Sigmoid colon (tissue), 7 donors: ENCODE measurements around the gene MED31. TPM values are rescaled to one million over a fixed set of nuclear protein-coding genes. Genes with fewer than 3 reads are reported as not detected.

Experiments used
- DNase-seq: peaks from one replicate; pipeline ENCODE4 v3.0.0-alpha.2; 2019
- H3K27ac ChIP-seq, 4 donors: fragments of 200-600 bp; sonication (generic); one replicate each; pipeline ENCODE4 v1.5.1; 2016 to 2019; ENCODE audit warnings: mild to moderate bottlenecking in 1 of 4
- H3K27me3 ChIP-seq, 3 donors: fragments of 200-600 bp; sonication (generic); one replicate each; pipeline ENCODE4 v1.5.1; 2019; ENCODE audit warnings: mild to moderate bottlenecking in 1 of 3
- H3K36me3 ChIP-seq, 4 donors: fragments of 200-600 bp; sonication (generic); one replicate each; pipeline ENCODE4 v1.5.1; 2016 to 2019
- H3K4me1 ChIP-seq, 4 donors: fragments of 200-600 bp; sonication (generic); one replicate each; pipeline ENCODE4 v1.5.1; 2017 to 2019
- H3K4me3 ChIP-seq, 4 donors: fragments of 200-600 bp; sonication (generic); one replicate each; pipeline ENCODE4 v1.5.1; 2017 to 2019; ENCODE audit warnings: mild to moderate bottlenecking in 2 of 4, moderate library complexity in 1 of 4
- H3K9me3 ChIP-seq, 4 donors: fragments of 200-600 bp in 3 of 4; sonication (generic) in 3 of 4; one replicate each; pipeline versions ENCODE4 v1.5.1 to v1.6.1; 2013 to 2019
- CTCF ChIP-seq, 4 experiments: fragments of 450-650 bp in 3 of 4; fragments of 200-600 bp in 1 of 4; IDR thresholded peaks; one replicate each; pipeline ENCODE4 v1.5.1; 2016 to 2019; ENCODE audit warnings: antibody characterized with exemption in 4 of 4, mild to moderate bottlenecking in 3 of 4, moderate library complexity in 2 of 4
- EP300 ChIP-seq, 4 donors: sonication (generic); formaldehyde crosslinking; IDR thresholded peaks; one replicate each; pipeline ENCODE4 v1.6.1; 2017; ENCODE audit warnings: antibody characterized with exemption in 4 of 4
- POLR2A ChIP-seq, 2 donors: fragments of 450-650 bp; IDR thresholded peaks; one replicate each; pipeline ENCODE4 v1.6.1; 2016; ENCODE audit warnings: antibody characterized with exemption in 2 of 2, mild to moderate bottlenecking in 2 of 2, moderate library complexity in 2 of 2
- POLR2AphosphoS5 ChIP-seq, 4 donors: sonication (generic); formaldehyde crosslinking; IDR thresholded peaks; one replicate each; pipeline ENCODE4 v1.6.1; 2017; ENCODE audit warnings: antibody characterized with exemption in 4 of 4
- WGBS, 2 donors: extraction: QIAGEN DNeasy Blood & Tissue Kit; methylation state at CpG; one replicate each; pipeline ENCODE4 v1.1.7; 2013; 5-methylcytosine and 5-hydroxymethylcytosine counted together
- intact Hi-C: fragments of 100-400 bp; cut with DNase I; formaldehyde crosslinking; loops from one replicate; pipeline ENCODE4 v1.15.1; 2023
- polyA plus RNA-seq, 3 donors: library from polyadenylated mRNA; stranded (reverse); fragments of 200-250 nt; gene quantifications; one replicate each; pipeline ENCODE4 v1.2.3, GENCODE V29; 2013
- total RNA-seq, 4 donors: library from RNA; depleted of rRNA; stranded (reverse); fragments of >200 nt; gene quantifications; one replicate each; pipeline ENCODE4 v1.1.0, GENCODE V29; 2016
- donor health status: healthy with polysubstance abuse.
- donor health status: Bipolar disorder and iron deficiency.
- donor health status: healthy.

Gene MED31
- total and polyA plus RNA-seq, 7 donors, result 2.0 to 24.0 (median 8.6) TPM

GRCh38 chr17:6603744-6604325 lies 47.6 kb downstream of the MED31 start:
- Histone ChIP-seq H3K27ac (peak overlapping the region in 1 of 4 donors; percentile 25), H3K27me3 (no peaks in the 10 kb centered on the region), H3K4me3 (no peak overlapping the region), H3K4me1 (peaks cover 0 to 12% (median under 1%) of the 10 kb centered on the region in 4 donors), H3K9me3 (no peaks in the 10 kb centered on the region), H3K36me3 (peaks cover 0 to 57% (median 21%) of the 10 kb centered on the region in 4 donors)
- WGBS, 2 donors, result 72 to 75% methylated on average over 3 of the region's 3 CpGs
- no peak for TF ChIP-seq EP300 (IDR thresholded peaks at IDR 0.05)
- no peak for TF ChIP-seq POLR2AphosphoS5 (IDR thresholded peaks at IDR 0.05)
- TF ChIP-seq CTCF (IDR thresholded peaks at IDR 0.05), result no peak
- TF ChIP-seq POLR2A (IDR thresholded peaks at IDR 0.05), result no peak
- no peak for DNase-seq
- intact Hi-C loops, result no loop called here

GRCh38 chr17:6602141-6602540 lies 49.3 kb downstream of the MED31 start:
- no peak for DNase-seq
- WGBS, 2 donors, result 92 to 94% methylated on average over 2 of the region's 2 CpGs
- Histone ChIP-seq H3K9me3 (no peaks in the 10 kb centered on the region), H3K4me1 (peaks cover 0 to 14% (median 7%) of the 10 kb centered on the region in 4 donors), H3K27me3 (no peaks in the 10 kb centered on the region), H3K4me3 (no peak overlapping the region), H3K36me3 (peaks cover 0 to 57% (median 9%) of the 10 kb centered on the region in 4 donors), H3K27ac (no peak overlapping the region)
- no peak for TF ChIP-seq CTCF (IDR thresholded peaks at IDR 0.05)
- TF ChIP-seq EP300 (IDR thresholded peaks at IDR 0.05), result no peak
- TF ChIP-seq POLR2AphosphoS5 (IDR thresholded peaks at IDR 0.05), result no peak
- TF ChIP-seq POLR2A (IDR thresholded peaks at IDR 0.05), result no peak
- intact Hi-C loops, result no loop called here

GRCh38 chr17:6599364-6599763 lies 52.0 kb downstream of the MED31 start:
- Histone ChIP-seq H3K4me3 (no peak overlapping the region), H3K9me3 (no peaks in the 10 kb centered on the region), H3K4me1 (peaks cover 0 to 14% (median 7%) of the 10 kb centered on the region in 4 donors), H3K27me3 (no peaks in the 10 kb centered on the region), H3K27ac (peak overlapping the region in 1 of 4 donors; percentile 34), H3K36me3 (peaks cover 0 to 63% (median 19%) of the 10 kb centered on the region in 4 donors)
- TF ChIP-seq CTCF (IDR thresholded peaks at IDR 0.05) (no peak), POLR2A (IDR thresholded peaks at IDR 0.05) (no peak), EP300 (IDR thresholded peaks at IDR 0.05) (no peak), POLR2AphosphoS5 (IDR thresholded peaks at IDR 0.05) (no peak)
- intact Hi-C loops, result no loop called here
- no peak for DNase-seq

- Histone ChIP-seq H3K4me3 (no peak overlapping the region), H3K4me1 (peaks cover 0 to 14% (median 7%) of the 10 kb centered on the region in 4 donors), H3K36me3 (peaks cover 0 to 79% (median 27%) of the 10 kb centered on the region in 4 donors), H3K27me3 (no peaks in the 10 kb centered on the region), H3K27ac (peak overlapping the region in 1 of 4 donors; percentile 34), H3K9me3 (no peaks in the 10 kb centered on the region)
- WGBS, 2 donors, result 12 to 61% methylated on average over 1 of the region's 1 CpG
- intact Hi-C loops, result no loop called here
- DNase-seq, result no peak
- no peak for TF ChIP-seq CTCF (IDR thresholded peaks at IDR 0.05)
- TF ChIP-seq POLR2A (IDR thresholded peaks at IDR 0.05), result no peak
- TF ChIP-seq EP300 (IDR thresholded peaks at IDR 0.05), result no peak
- no peak for TF ChIP-seq POLR2AphosphoS5 (IDR thresholded peaks at IDR 0.05)
These were observed 53.7 kb downstream of the MED31 start for GRCh38 chr17:6597727-6598126.

GRCh38 chr17:6596941-6597340 lies 54.5 kb downstream of the MED31 start:
- no peak overlapping the region for H3K4me3 ChIP-seq
- H3K9me3 ChIP-seq, result no peaks in the 10 kb centered on the region
- no peak for DNase-seq
- TF ChIP-seq POLR2A (IDR thresholded peaks at IDR 0.05) (no peak), CTCF (IDR thresholded peaks at IDR 0.05) (no peak), EP300 (IDR thresholded peaks at IDR 0.05) (no peak), POLR2AphosphoS5 (IDR thresholded peaks at IDR 0.05) (no peak)
- WGBS, 2 donors, result 95 to 98% methylated on average over 4 of the region's 4 CpGs
- H3K4me1 ChIP-seq, result peaks cover 0 to 14% (median 7%) of the 10 kb centered on the region in 4 donors
- intact Hi-C loops, result no loop called here
- no peaks in the 10 kb centered on the region for H3K27me3 ChIP-seq
- H3K27ac ChIP-seq, result no peak overlapping the region
- peaks cover 0 to 86% (median 29%) of the 10 kb centered on the region in 4 donors for H3K36me3 ChIP-seq
